Chondrocyte (in vitro differentiated cells): ENCODE data around the gene TTBK2. TPM values are rescaled to one million over a fixed set of nuclear protein-coding genes. Genes with fewer than 3 reads are reported as not detected.
A peak's percentile ranks its signal among the peaks of the same experiment; 100 is the strongest.

Experiments used
- DNase-seq: peaks from one replicate; pipeline ENCODE4 v3.0.0; 2021; ENCODE audit warnings: mixed read lengths, low spot score
- H3K27ac Mint-ChIP-seq: one replicate; pipeline ENCODE4 v1.8.0; 2021; ENCODE audit warnings: mild to moderate bottlenecking, moderate library complexity, mixed read lengths; ENCODE audit not compliant: unreplicated experiment
- H3K27me3 Mint-ChIP-seq: 2 replicates; pipeline ENCODE4 v1.8.0; 2021; ENCODE audit warnings: low read depth, mixed read lengths
- H3K36me3 Mint-ChIP-seq: 2 replicates; pipeline ENCODE4 v1.8.0; 2021; ENCODE audit warnings: low read depth, mixed read lengths
- H3K4me1 Mint-ChIP-seq: 2 replicates; pipeline ENCODE4 v1.8.0; 2021; ENCODE audit warnings: low read depth, mild to moderate bottlenecking, mixed read lengths
- H3K4me3 Mint-ChIP-seq: one replicate; pipeline ENCODE4 v1.8.0; 2021; ENCODE audit warnings: mild to moderate bottlenecking, moderate library complexity, mixed read lengths; ENCODE audit not compliant: unreplicated experiment
- H3K9me3 Mint-ChIP-seq: 2 replicates; pipeline ENCODE4 v1.8.0; 2021; ENCODE audit warnings: low read depth, mixed read lengths
- total RNA-seq: library from RNA; stranded (reverse); gene quantifications from 3 replicates; pipeline ENCODE4 v1.2.1, GENCODE V29; 2021
- TF ChIP-seq, protein P1 (sequence below): fragments of 200-600 bp; sonication (generic); IDR thresholded peaks from 2 replicates; pipeline ENCODE4 v1.5.0; 2021; ENCODE audit warnings: antibody characterized with exemption, mild to moderate bottlenecking, moderate library complexity

TTBK2 gene
- total RNA-seq, 1 donor from 2014 or later: 19.7 TPM

DNA sequence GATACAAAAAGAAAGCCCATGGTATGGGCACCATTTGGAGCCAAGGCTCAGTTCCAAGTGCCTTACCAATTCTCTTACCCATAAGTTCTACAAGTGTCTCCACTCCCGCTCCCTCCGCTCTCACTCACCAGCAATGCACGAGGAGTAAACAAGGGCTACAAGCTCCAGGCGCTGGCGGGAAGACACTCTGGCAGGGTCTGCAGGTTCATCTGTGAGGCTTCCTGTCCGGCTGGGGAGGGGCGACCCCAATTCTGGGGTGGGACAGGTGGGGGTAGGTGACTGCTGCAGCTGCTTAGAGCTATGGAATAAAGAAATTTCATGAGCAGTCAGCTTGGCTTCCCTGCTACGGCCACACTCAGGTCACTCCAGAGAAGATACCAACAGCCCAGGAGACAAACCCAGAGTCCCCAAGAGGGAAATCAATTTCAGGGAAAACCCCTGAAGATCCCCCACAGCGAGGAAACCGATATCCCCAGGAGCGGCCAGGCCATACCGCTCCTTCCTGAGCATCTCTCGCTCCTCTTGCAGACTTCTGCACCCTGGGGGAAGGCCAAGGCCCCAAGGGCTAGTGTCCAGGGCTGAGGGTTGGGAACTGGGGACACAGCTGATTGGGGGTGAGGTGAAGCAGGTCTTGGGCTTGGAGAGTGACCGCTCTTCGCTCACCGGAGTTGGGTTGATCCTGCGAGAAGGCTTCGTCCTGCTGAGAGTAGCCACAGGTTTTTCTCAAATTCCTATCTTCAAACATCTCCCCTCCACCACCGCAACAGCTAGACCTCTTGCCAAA, 185.0 kb downstream of the TTBK2 start:
- DNase-seq: no peak
- Mint-ChIP-seq H3K9me3 (no peaks in the 10 kb centered on the region), H3K36me3 (peaks cover 14% of the 10 kb centered on the region), H3K27ac (peak overlapping the region; percentile 71), H3K27me3 (no peaks in the 10 kb centered on the region), H3K4me1 (peaks cover 21% of the 10 kb centered on the region), H3K4me3 (peak overlapping the region; percentile 81)
- TF ChIP-seq, protein P1, sequence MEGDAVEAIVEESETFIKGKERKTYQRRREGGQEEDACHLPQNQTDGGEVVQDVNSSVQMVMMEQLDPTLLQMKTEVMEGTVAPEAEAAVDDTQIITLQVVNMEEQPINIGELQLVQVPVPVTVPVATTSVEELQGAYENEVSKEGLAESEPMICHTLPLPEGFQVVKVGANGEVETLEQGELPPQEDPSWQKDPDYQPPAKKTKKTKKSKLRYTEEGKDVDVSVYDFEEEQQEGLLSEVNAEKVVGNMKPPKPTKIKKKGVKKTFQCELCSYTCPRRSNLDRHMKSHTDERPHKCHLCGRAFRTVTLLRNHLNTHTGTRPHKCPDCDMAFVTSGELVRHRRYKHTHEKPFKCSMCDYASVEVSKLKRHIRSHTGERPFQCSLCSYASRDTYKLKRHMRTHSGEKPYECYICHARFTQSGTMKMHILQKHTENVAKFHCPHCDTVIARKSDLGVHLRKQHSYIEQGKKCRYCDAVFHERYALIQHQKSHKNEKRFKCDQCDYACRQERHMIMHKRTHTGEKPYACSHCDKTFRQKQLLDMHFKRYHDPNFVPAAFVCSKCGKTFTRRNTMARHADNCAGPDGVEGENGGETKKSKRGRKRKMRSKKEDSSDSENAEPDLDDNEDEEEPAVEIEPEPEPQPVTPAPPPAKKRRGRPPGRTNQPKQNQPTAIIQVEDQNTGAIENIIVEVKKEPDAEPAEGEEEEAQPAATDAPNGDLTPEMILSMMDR: no peak

DNA sequence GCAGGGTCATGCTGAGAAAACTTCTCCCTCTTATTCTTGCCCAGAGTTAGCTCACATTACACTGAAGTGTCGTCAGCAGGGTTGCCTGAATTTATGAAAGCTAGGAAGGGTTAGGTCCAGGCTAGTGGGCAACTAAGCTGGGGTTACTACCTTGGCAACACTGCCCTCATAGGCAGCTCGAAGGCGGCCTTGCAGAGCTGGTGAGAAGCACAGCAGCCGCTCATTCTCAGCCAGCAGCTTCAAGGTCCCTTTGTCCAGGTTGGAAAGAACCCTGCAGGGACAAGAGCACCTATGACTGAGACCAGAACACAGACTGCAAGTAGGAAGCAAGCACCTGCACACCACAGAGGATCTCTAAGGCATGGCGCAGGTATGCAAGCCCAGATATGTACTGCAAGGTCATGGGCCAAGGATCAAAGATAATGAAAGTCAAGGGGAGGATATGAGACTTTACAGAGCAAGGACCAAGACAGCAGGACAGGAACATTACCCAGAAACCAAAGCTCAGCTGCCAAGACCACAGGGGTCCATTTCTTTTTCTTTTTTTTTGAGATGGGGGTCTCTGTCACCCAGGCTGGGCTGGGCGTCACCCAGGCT, 186.4 kb downstream of the TTBK2 start:
- H3K9me3 Mint-ChIP-seq: no peaks in the 10 kb centered on the region
- no peak overlapping the region for H3K4me3 Mint-ChIP-seq
- H3K27me3 Mint-ChIP-seq: no peaks in the 10 kb centered on the region
- H3K4me1 Mint-ChIP-seq: peaks cover 21% of the 10 kb centered on the region
- peaks cover 16% of the 10 kb centered on the region for H3K36me3 Mint-ChIP-seq
- H3K27ac Mint-ChIP-seq: no peak overlapping the region
- TF ChIP-seq, protein P1: no peak
- no peak for DNase-seq

- Mint-ChIP-seq H3K9me3 (no peaks in the 10 kb centered on the region), H3K36me3 (peaks cover 18% of the 10 kb centered on the region), H3K27ac (peak overlapping the region; percentile 24), H3K27me3 (no peaks in the 10 kb centered on the region), H3K4me3 (no peak overlapping the region), H3K4me1 (peaks cover 21% of the 10 kb centered on the region)
- TF ChIP-seq, protein P1: no peak
- DNase-seq: no peak
Measured at GRCh38 chr15:42733027-42733426, 187.6 kb downstream of the TTBK2 start.

- TF ChIP-seq, protein P1: no peak
- no peaks in the 10 kb centered on the region for H3K27me3 Mint-ChIP-seq
- no peaks in the 10 kb centered on the region for H3K9me3 Mint-ChIP-seq
- H3K4me1 Mint-ChIP-seq: peaks cover 15% of the 10 kb centered on the region
- no peak for DNase-seq
- no peak overlapping the region for H3K4me3 Mint-ChIP-seq
- H3K36me3 Mint-ChIP-seq: peaks cover 19% of the 10 kb centered on the region
- no peak overlapping the region for H3K27ac Mint-ChIP-seq
Measured at GRCh38 chr15:42732095-42732827, 188.3 kb downstream of the TTBK2 start.

- peak overlapping the region; percentile 53 for H3K27ac Mint-ChIP-seq
- TF ChIP-seq, protein P1: no peak
Measured at GRCh38 chr15:42731461-42731860, 189.1 kb downstream of the TTBK2 start.

More at GRCh38 chr15:42731461-42731860, 189.1 kb downstream of the TTBK2 start:
- no peaks in the 10 kb centered on the region for H3K9me3 Mint-ChIP-seq
- H3K27me3 Mint-ChIP-seq: no peaks in the 10 kb centered on the region
- peaks cover 14% of the 10 kb centered on the region for H3K4me1 Mint-ChIP-seq
- H3K36me3 Mint-ChIP-seq: peaks cover 23% of the 10 kb centered on the region
- no peak for DNase-seq
- no peak overlapping the region for H3K4me3 Mint-ChIP-seq
